ENCODE data around the gene PATL2.
"Not testable (repeated sequence)": the region's sequence is repeated elsewhere in the genome, so short reads cannot be mapped to it uniquely, and the experiment has no call there.

PATL2 gene

GRCh38 chr15:44636976-44637375 is 74.1 kb downstream of the PATL2 start:
- DNase-seq = no peak

GRCh38 chr15:44633603-44634002 is 77.5 kb downstream of the PATL2 start:
- no peak for DNase-seq

- not testable (repeated sequence) for DNase-seq
These were observed 85.8 kb downstream of the PATL2 start for GRCh38 chr15:44625286-44625685.

DNA sequence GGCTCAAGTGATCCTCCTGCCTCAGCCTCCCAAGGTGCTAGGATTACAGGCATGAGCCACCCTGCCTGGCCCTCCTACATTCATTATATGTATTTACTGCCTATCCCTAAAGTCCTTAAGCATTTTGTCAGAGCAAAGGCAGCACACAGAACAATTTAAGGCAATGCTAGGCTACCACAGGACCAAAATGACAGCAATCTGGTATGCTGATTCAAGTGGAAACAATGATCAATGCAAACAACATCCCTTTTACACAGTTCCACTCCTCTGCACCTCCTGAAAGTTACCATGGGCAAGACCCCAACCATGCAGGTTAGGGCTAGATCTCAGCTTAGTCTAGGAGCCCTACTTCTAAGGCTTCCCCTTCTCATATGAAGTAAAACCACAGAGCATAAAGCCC is 87.9 kb downstream of the PATL2 start:
- DNase-seq = no peak

DNA sequence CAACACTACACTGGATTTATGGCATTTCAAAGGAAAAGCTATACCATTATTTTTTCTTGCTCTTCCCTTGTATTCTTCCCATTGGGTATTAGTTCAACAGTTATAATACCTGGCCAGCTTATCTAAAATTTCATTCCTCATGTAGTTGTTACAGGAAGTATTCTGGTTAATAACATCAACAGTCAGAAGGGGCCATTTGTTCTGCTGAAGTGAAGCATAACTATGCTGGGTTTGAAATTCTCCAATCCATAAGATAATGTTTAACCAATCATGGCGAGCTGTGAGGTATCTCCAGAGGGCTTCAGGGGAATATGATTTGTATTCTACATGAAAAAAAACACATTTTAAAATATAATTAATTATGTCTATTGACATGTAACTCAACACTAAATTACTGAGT is 91.0 kb downstream of the PATL2 start:
- no peak for DNase-seq

DNA sequence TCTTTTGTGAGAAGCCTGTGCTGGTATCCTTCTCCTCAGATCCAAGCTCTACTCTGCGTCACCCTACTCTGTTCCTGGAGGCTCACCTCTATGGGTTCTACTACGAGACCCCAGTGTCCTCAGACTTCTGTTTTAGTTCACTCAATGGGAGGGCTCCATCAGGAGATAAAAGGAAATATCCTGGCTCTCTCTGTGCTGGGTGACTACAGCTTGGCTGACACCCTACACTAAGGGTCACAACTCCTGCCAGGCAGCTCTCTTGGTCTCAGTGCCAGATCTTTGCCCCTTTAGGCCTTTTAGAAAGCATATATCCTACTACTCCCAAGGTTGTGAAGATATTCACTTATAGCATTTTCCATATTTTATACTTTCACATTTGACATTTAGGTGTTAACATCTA is 94.1 kb downstream of the PATL2 start:
- DNase-seq = no peak

All from NCI-H2029 (cell line).